ENCODE results near the gene ATP1A3. TPM values are rescaled to one million over a fixed set of nuclear protein-coding genes. Genes with fewer than 3 reads are reported as not detected.
A peak's percentile ranks its signal among the peaks of the same experiment; 100 is the strongest.
"Not testable (repeated sequence)": the region's sequence is repeated elsewhere in the genome, so short reads cannot be mapped to it uniquely, and the experiment has no call there.

ATP1A3 gene
- 0.05 TPM in 1 of 2 replicates, not detected in the other for total RNA-seq (2014; rRNA removed; shearing (Covaris generic))

DNA sequence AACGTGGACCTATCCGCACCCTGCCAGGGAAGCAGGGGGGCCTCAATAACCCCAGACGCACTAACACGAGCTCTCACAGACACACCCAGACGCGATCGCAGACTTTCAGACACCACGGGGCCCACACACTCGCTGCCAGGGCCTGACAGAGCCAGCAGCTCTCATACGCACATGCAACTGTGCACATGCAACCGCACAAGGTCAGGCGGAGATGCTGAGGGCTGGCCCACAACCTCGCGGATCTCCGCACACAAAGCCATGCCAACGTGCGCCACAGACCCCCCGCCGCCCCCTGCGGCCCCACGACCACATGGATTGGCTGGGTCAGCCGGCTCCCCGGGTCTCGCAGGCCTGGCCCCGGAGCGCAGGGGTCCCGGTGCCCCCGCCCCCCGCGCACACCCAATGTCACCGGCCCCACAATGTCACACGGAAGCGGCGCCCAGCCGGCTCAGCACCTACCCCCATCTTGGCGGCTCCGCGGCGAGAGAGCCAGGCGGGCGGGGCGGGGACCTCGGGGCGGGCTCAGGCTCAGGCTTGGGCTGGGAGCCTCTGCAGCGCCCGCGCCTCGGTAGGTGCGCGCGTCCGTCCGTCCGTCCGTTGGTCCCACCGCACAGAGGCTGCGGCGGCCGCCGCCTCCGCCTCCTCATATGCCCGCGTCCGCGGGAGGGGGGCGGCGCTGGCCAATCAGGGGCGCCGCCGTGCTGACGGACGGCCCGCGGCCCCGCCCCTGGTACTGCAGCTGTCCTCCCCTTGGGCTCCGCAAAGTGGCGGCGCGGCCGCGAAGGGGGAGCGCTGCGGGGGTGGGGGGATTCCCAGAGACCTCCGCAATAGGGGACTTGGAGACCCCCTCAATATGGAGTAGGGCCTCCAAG is at the start of gene ATP1A3:
ATP1A3 (minus strand) TSS at position 619 of the 872 bp plus-strand sequence; CDS start at position 465, 154 bp downstream.
- DNase-seq (ENCODE audit: low read depth): peak; percentile 39

- no peak for DNase-seq (ENCODE audit: low read depth)
Observed at GRCh38 chr19:42042455-42043170, 48.6 kb upstream of the ATP1A3 start.

GRCh38 chr19:42040491-42040890 is 46.5 kb upstream of the ATP1A3 start:
- DNase-seq (ENCODE audit: low read depth): not testable (repeated sequence)

DNA sequence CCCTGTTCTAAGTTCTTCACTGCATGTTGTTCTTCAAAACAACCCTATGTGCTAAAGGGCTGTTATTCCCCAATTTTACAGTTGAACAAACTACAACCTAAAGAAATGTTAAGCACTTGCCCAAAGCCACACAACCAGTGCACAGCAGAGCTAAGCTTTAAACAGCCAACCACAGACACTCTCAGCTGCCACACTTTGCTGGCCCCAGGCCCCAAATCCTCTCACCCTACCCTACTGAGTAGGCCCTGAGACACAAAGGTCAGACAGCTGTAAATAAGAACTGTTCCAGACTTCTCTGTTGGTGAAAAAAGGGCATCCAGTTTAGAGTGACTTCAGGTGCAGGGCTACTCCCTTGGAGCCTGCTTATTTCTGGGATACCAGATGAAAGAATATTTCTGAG is 46.0 kb upstream of the ATP1A3 start:
- no peak for DNase-seq (ENCODE audit: low read depth)

DNA sequence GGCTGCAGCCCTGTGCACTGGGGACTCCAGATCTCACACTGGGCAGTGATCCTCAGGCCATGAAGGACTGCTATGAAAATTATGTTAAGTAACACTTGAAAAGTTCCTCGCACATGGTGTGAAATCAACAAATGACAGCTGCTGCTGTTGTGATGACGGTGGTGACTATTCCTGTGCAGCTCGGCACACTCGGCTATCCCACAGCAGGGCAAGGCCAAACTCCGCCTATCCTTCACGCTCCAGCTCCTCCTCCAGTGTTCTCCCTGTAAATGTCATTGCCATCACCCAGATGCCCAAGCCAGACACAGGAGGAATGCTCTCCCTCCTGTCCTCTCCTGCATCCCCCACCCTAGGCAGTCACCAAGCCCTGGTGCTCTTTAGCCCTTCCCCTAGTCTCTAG is 44.6 kb upstream of the ATP1A3 start:
- DNase-seq (ENCODE audit: low read depth): no peak

DNA sequence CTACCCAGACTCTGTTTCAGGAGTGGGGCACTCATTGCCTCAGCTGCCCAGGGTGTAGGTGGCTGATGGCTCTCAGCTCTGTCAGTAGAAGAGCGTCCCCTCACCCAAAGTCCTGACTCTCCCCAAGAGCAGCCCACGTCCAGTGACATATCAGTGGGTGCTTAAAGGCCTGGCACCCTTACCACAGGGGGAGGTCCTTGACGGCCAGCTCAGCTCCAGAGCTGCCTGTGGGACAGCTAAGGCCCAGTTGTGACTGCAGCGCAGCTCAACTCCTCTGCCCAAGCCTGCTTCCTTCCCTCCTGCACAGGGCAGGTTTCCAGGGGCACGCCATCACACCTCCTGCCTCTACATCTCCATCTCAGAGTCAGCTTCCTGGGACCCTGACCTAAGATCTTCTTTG is 43.6 kb upstream of the ATP1A3 start:
- DNase-seq (ENCODE audit: low read depth): no peak

DNA sequence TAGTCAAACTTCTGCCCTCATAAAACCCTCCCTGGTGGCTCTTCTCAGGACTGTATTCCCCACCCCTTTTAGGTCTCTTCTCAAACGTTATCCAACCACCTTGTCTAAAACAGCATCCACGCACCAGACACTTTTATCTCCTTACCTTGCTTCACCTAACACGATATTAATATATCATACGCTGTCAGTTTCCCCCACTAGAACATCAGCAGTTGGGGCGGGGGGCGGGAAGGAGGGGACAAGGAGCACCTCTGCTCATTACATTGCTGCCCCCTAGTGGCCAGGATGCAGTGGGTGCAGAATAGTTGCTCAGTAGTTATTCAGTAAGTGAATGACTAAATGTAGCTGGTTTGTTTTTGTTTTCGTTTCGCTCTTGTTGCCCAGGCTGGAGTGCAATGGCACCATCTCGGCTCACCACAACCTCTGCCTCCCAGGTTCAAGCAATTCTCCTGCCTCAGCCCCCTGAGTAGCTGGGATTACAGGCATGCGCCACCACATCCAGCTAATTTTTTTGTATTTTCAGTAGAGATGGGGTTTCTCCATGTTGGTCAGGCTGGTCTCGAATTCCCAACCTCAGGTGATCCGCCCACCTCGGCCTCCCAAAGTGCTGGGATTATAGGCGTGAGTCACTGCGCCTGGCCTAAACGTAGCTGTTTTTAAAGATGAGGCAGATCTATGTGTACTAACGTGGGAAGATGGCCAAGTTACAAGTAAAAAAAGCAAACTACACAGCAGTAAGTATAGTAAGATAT is 40.8 kb upstream of the ATP1A3 start:
- peak; percentile 80 for DNase-seq (ENCODE audit: low read depth)

DNA sequence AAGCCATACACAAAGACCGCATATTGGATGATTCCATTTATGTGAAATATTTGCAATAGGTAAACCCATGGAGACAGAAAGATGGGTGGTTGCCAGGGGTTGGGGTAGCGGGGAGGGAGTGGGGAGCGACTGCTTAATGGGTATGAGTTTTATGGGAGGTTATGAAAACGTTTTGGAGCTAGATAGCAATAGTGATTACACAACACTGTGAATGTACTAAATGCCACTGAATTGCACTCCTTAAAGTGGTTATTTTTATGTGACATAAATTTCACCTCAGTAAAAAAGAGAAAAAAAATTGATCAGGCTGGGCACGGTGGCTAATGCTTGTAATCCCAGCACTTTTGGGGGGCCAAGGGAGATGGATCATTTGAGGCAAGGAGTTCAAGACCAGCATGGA is 39.4 kb upstream of the ATP1A3 start:
- DNase-seq (ENCODE audit: low read depth): no peak

DNA sequence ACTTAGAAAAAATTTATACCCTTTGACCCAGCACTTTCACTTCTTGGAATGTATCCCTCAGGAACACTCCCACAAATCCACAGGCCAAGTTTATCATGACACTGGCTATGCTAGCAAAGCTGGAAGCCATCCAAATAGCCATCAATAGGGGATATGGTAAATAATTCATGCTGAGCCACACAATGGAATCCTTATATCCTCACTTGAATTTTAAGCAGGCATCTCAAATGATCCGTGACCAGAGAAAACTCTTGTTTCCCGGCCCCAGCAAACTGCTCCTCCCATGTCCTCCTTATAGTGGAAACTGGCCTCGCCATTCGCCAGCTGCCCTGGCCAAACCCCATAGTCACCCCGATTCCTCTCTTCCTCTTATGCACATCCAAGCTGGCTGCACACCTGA is 38.4 kb upstream of the ATP1A3 start:
- DNase-seq (ENCODE audit: low read depth): no peak

GRCh38 chr19:42030645-42031440 is 36.8 kb upstream of the ATP1A3 start:
- no peak for DNase-seq (ENCODE audit: low read depth)

GRCh38 chr19:42028304-42029216 is 34.5 kb upstream of the ATP1A3 start:
- no peak for DNase-seq (ENCODE audit: low read depth)

- peak; percentile 71 for DNase-seq (ENCODE audit: low read depth)
Observed at GRCh38 chr19:42024622-42025111, 30.6 kb upstream of the ATP1A3 start.

DNA sequence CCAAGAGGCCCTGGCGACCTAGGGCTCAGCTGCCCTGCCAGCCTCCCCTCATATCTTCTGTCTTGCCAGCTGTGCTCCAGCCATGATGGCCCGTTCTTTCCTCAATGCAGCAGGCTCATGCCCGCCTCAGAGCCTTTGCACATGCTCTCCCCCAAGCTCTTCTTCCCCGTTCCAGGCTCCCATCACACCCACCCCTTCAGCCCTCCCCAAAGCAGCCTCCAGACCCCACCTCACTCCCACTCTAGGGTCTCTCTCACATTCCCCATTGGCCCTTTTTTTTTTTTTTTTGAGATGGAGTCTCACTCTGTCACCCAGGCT is 29.9 kb upstream of the ATP1A3 start:
- DNase-seq (ENCODE audit: low read depth): no peak

DNA sequence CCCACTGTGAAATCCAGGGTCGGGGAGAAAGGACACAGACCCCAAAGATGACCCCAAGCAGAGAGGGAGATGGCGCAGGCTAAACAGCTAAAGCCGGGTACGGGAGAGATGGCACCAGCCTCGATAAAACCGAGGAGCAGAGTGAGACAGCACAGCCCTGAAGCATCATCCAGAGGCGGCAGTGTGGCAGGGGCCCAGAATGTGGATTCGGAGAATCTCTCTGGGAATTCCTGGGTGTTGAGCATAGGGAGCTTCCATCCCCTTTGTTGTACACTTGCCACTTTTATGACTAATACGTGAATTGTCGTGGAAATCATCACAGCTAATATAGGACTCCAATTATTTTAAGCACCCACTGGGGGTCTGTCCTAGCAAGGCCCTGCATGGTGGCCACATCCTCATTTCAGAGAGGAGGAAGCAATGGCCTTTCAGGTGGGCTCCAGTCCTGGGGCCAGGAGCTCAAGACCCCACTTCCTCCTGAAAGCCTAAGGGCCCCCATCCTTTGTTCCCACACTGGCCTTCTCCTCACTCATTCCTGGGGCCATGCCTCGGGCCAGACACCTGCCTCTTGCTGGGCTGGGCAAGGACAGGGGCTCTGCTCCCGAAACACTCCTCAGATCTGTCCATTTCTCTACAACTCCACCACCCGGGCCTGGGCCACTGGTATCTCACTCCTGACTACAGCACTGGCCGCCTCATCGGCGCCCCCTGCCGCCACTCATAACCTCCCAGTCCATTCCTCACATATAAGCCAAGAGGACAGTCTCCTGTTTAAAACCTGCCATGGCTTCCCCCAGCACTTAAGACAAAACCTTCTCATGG is 29.3 kb upstream of the ATP1A3 start:
- DNase-seq (ENCODE audit: low read depth): peak; percentile 20

DNA sequence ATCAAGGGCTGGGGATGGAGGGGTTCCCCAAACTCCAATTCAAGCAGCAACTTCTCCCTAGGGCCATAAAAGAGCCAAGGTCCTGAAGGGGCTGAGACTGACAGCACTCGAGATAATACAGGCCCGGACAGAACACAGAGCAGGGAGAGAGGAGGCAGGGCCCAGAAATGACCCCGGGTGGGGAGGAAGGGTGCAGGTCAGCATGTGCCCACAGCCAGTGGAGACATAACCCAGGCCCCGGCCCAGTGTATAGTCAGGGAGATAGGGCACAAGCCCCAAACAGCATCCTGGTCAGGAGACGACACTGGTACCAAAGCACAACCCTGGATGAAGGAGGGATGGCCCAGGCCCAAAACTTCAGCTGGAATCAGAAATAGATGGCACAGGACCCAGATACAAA is 28.6 kb upstream of the ATP1A3 start:
- no peak for DNase-seq (ENCODE audit: low read depth)

- no peak for DNase-seq (ENCODE audit: low read depth)
Observed at GRCh38 chr19:42021185-42021584, 27.2 kb upstream of the ATP1A3 start.

GRCh38 chr19:42018503-42019193 is 24.6 kb upstream of the ATP1A3 start:
- DNase-seq (ENCODE audit: low read depth): peak; percentile 20

DNA sequence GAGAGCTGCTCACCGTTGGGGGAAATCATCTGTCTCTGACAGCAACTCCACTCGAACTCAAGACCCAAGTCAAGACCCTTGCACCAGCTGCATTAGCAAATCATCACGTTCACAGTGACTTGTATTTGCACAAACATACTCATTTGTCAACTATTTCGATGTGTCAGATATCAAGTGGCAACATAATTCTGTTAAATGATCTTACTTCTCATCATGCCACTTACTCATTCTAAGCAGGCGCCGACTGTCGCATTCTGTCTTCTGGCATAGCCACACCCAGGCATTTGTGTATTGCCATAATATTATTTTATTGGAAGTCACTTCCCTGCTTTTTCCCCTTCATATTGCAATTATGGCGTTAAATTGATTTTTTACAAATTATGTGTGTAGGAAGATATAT is 23.0 kb upstream of the ATP1A3 start:
- no peak for DNase-seq (ENCODE audit: low read depth)

GRCh38 chr19:42012747-42013146 is 18.7 kb upstream of the ATP1A3 start:
- DNase-seq (ENCODE audit: low read depth): not testable (repeated sequence)
